GM19035 (cell line): ENCODE results near the gene FYCO1.

ENCODE experiments used
- ATAC-seq: cut with Tn5 transposase; IDR thresholded peaks from one replicate; pipeline ENCODE4 v1.9.1; 2021; ENCODE audit not compliant: unreplicated experiment

The FYCO1 gene

DNA sequence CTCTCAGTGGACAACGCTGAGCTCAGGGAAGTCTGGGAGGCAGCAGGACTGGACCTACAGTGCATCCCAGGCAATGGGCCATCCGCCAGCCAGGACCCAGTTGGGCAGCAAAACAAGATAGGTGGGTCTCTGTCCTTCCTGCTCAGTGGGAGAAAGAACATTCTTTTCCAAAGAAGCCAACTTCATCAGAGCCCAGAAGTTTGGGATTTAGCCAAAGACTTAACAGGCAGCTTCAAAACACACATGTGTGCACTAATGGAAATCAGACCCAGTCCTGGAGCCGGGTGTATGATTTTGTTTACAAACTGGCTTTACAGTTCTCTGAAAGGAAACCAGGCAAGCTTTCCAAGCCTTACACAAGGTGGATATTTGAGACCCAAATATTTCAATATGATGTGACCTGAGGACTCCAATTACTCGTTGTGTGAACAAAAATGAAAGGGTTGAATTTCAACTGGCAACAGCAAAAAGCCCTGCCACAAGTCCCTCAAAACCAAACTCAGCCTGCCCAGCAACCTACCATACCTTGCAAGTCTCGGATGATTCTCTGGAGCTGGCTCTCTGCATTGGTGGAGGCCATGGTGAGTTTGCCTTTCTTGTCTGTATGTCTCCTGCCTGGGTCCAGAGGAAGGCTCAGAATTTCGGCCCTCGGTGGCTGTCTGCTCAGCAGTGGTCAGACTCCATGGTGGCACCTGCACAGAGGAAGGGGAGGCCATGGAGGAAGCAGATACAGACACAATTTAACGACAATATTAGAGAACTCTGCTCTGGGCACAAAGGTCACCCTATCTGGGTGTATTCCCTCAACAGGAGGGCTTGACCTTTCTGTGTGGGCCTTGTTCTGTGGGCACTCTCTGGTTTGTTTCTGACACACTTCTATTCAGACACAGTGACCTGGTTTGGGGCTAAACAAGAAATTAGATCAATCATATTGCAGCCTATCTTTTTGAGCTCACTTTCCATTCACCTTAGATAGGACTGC, 11.0 kb downstream of the FYCO1 start:
- ATAC-seq, result no peak

DNA sequence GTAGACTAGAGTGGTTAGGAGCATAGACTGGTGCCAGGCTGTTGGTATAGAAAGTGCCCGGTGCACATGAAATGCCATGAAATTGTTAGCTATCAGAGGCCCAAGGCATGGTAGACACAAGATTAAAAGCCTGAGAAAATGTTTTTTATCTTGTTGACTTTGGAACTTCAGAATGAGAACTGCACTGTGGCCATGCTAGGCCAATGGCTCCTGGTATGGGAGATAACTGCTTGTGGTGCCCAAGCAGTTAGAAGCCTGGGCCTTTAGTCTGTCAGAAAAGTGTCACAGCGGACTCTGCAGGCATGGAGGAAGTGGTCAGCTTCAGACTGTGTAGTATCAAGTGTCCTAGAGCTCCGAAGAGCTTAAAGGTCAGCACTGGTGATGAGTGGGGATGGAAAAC, 11.9 kb downstream of the FYCO1 start:
- no peak for ATAC-seq

DNA sequence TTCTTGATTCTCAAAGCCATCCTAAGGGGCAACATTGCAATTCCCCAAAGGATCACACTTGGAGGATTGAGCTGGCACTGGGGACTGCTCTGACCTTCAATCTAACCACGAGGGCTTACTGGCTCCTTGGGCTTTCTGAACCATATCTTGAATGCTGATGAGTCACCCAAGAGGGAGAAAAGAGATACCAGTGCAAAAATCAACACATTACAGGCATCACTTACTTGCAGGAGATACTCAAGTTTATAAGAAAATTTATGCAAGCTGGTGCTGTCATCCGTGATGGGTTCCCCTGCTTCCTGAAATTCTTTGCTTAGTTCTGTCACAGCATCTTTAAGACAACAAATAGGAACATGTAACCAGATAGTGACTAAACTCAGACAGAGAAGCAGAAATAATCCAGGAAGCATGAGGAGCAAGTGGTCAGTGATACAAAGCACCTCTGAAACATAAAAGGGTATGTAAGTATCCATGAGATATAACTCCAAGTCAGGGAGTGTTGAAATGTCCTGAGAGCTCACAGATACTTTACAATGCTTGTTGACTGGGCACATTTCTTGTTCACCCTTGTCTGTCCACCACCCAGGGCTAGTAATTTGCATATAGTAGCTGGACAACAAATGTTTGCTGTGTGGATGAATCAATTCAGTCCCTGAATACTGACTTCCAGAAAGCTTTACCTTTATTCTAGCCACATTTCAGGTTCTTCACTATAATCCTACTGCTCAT, 14.1 kb downstream of the FYCO1 start:
- no peak for ATAC-seq

DNA sequence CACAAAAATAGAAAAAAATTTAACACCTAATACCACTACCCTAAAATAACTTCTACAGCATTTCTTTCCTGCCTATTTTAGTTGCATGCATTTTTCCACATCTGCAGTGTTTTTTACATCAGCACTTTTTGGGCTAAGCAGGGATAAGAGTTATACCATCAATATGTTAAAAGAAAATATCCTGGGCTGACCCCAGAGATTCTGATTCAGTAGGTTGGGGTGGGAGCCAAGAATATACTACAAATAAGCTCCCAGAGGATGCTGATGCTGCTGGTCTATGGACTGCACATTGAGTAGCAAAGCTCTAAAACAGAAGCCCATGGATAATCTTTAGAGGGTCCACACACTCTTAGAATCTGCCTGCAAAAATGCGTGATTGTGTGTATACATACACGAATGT, 14.8 kb downstream of the FYCO1 start:
- no peak for ATAC-seq

DNA sequence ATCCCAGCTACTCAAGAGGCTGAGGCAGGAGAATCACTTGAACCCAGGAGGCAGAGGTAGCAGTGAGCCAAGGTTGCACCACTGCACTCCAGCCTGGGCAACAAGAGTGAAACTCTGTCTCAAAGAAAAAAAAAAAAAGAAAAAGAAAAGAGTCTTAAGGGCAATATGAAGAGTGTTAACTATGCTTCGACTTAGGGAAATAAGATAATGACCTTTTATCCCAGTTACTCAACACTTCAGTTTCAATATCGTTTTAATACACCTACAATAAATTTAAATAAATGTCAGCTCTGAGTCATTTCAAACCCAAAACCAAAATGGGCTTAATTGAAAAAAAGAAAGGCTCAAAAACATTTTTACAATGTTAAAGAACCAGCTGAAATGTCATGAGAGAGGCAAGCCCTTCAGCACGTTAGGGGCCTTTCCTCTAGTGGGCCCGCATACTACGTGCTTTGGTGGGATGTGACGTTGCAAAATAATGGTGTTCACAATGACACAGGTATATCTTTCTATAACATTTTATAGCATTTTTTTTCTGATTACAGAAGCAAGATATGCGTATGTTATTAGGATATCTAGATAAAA, 15.3 kb downstream of the FYCO1 start:
- no peak for ATAC-seq

DNA sequence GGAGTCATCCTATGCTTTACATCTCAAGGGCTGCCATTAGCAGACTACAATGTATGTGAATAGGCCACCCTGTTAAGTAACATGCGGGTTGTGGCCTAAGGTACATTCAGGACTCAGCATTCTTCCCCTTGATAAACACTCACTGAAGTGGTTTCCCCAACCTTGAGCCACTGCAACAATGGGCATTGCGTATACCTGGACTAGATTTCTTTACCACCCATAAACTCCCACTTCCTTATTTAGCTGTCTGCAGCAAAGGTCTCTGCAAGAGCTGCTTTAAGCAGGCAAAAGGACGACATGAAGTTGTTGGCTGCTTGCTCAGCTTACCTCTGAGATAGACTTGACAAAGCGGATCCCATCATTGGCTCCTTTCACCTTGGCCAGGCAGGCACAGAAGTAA, 16.2 kb downstream of the FYCO1 start:
- no peak for ATAC-seq

DNA sequence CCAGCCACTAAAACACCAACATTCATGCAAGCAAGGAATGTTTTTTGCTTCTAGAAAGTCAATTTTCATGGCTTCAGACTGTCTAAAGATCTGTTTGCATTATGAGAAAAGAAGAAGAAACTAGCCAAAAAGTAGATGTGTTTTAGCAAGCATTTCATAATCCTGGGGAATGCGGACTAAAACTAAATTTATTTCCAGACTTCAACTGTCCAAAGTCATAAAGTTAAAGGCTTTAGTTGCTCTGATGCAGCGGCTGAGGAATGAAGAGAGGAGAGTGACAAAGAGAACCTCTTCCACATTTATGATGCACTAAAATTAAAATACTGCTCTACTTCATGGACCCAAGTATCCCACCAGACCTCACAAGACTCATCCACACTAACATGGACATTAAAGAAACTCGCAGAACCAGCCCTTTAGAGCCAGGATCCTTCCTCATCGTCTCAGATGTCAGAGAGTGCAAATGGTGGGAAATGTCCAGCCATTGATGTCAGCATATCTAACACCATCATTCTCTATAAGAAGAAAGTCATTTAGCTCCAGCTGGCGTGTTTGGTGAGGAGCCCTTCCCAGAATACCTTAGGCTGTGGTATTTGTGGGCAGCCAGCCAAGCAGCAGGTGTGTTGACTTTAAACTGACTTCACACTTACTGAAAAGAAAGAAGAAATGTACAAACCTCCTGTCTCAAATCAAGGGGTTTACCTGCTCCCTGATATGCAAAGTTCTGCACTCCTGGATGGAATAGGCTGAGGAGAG, 17.4 kb downstream of the FYCO1 start:
- no peak for ATAC-seq

DNA sequence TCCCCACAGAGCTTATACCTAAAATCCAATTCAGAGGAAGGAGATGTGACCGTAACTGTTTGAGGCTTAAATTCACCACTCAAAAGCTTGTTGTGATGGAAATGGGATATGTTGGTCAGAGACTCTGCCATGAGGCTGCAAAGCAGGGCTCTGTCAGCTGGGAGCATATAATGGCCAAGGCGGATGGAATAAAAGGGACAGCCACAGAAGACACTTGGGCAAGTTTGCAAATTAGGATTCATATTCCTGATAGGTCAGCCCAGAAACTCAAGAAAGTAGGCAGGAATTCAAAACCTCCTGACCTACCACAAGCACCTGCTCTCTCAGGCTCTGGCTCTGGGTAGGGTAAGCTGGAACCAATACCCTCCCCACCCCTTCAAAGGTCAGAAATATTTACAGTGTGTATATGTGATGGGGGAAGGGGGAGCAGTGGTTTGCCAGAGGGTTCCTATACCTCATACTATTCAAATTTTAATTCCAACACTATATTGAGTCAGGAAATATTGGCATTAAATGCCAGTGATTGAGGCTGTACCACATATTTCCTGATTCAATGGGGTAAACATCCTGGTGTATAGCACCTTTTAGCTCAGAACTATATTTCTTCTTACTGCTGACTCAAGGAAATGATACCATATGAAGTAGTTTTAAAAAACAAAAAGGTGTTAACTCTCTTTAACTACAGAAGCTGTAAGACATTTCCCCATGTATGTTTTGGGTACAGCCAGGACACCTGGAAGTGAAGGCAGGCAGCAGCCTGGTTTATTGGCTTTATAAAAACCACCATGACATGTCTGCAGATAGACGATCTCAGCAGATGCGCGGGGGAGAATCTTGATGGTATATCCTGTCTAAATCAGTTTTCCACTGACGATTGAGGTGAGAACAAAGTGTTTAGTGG, 19.2 kb downstream of the FYCO1 start:
- no peak for ATAC-seq

DNA sequence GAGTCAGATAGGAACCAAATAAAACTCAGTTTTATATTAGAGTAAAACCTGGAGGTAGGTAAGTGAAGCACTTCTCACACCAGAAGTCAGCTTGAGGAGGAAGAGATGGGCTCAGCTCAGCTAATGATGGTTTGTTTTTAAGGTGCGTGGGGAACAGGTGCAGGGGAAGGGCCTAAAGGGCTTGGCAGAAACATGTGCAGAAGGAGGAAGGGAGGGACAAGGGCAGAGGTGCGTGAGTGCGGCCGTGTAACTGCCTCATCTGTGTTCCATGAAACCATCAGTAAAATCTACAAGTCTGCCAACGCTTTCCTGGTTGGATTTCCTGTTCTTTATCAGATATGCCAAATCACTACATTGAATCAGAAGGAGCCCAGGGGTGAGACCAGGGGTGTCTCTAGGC, 19.9 kb downstream of the FYCO1 start:
- no peak for ATAC-seq

DNA sequence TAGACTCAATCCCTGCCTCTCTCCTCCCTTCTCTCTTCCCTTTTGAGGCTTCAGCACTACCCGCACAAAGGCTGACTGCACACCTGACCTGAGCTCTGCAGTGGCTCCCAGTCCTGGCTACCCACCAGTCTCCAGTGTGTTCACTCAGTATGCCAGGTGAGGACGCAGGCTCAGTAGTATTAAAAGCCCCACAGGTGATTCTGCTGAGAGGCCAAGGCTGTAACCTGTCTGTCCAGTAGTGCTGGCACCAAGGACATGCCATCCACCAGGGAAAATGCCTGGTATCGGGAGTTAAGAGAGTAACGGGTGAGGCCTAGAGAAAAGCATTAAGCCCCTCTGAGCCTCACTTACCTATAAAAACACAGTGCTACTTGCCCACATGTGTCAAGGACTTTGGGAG, 20.9 kb downstream of the FYCO1 start:
- ATAC-seq, result no peak

DNA sequence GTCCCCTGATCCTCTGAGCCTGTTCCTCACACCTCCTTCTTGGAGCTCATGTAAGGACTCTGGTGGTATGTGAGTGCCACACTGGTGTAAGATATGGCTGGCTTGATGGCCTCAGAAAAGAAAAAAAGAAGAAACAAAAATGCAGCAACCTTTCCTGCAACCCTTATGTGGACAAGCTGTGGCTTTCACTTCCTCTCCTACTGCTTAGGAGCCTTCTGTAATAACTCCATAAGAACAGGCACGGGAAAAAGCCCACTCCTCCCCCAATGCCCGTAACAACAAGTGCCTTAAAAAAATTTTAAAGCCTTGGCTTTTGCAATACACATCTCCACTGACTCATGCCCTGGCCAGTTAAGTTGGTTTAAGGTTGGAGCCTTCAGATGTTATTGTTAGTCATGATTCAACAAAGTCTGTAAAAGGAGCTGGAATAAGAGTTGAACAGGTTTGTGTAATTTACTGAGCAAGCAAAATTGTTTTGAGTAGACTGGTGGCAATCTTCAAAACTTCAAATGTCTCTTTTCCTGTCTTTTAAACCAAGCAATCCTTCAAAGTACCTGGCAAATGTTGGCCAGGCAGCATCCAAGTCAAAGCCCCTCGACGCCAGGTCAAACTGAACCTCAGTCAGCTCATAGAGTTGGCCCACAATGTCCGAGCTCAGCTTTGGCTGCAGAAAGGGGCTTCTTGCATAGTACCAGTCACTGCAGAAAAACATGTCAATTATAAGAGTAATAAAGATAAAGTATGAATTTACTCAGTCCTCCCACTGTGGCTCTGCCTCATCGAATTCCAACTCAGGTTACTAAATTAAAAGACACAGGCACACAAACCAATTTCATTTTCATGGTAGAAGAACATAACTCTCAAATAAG, 22.9 kb downstream of the FYCO1 start:
- no peak for ATAC-seq

DNA sequence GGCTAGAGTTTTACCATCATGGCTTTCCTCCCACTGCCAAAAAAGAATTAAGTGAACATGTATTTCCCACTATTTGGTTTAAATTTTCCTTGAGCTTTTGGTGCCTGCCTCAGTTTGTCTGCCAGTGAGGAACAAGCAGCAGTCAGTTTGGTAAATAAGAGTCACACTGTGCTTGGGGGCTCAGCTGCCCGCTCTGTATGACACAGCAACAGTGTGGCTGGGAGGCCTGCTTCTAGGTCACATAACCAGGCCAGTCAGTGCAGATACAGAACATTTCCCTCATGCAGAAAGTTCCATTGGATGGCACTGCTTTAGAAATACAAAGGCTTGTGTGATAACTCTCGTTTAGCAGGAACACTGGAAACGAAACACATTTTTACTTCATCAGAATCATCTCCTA, 25.7 kb downstream of the FYCO1 start:
- ATAC-seq, result no peak

DNA sequence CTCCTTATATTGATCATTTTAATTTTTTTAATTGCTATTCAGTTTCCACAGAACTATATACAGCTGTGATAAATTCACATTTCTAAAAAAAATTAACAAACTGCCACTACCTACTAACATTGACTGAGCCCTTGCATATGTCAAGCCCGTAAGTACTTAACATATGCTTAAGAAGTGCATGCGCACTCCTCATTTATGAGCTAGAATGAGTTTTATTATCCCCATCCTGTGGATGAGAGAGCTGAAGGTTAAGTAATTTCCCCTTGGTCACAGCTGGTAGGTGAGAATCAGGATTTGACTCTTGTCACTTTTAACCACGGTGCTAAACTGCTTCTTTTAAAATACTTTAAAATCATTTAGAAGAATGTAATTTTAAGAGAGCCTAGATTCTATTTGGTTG, 26.5 kb downstream of the FYCO1 start:
- no peak for ATAC-seq

DNA sequence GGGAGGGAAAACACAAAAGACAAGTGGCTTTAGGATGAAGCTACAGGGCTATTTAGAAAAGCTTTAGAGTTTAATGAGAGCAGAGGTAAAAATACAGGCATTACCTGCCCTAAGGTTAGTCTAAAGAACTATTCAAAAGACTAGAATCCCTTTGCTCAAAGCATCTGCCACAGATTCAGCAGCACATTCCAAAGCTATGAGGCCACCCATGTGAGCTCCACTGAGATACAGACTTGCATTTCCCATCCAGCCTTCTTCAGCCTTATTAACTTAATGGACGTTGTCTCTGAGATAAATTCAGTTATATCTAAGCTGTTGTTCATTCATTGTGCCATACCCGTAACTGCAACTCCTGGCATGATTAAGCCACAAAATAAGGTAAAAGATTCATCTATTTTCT, 26.9 kb downstream of the FYCO1 start:
- ATAC-seq, result no peak

DNA sequence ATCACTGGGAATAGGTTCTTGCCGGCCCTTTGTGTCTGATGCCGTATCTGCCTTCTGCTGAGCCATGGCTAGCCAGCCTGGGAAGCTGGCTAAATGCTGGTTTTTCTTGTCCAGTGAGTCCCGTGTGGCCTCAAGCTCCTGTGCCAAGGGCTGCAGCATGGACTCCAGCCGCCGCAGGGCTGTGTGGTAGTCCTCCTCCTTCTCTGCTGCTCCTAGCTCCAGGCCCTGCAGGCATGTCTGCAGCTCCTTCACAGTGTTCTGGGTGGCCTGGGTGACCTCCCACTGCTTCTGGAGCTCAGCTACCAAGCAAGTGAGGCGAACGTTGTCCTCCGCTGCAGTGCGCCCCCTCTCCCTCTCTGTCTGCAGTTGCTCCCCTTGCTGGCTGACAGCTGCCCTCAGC, 27.5 kb downstream of the FYCO1 start:
- no peak for ATAC-seq

DNA sequence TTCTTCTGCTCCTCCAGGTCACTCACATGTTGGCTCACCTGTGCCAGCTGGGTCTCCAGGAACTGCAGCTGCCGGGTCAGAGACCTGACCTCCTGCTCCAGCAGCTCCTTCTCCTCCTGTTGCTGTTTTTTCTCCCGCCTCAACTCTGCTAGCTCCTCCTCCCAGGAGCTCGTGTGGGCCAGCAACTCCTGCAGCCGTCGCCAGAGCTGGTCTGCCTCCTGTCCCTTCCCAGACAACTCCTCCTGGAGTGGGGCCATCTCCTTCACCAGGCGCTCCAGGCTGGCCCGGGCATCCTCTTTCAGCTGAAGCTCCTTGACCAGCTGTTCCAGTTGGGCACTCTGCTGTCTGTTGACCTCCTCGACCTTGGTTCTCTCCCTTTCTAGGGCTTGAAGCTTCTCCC, 27.9 kb downstream of the FYCO1 start:
- no peak for ATAC-seq

DNA sequence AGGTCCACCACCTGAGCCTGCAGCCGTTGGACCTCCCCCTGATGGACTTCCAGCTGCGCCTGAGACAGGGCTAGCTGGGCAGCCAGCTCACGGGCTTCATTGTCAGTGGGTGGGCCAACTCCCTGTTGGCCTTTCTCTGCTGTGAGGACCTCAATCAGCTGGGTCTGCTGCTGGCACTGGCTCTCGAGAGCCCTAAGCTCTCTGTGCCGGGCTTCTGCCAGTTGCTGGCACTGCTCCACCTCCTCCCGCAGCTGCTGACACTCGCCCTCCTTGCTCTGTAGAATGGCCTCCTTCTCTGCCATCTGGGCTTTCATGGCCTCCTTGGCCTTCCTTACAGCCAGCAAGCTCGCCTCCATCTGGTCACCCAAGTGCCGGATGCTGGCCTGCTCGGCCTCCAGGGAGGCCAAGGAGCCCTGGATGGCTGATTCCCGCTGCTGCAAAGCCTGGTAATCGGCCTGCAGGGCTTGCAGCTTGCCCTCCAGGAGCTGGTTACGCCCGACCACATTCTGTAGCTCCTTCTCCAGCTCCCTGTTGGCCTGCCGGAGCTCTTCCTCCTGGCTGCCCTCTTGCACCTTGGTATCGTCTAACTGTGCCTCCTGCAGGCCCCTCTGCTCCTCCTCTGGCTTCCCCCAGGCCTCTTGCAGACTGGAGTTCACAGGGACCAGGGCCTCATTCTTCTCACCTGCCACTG, 28.5 kb downstream of the FYCO1 start:
- ATAC-seq, result no peak

DNA sequence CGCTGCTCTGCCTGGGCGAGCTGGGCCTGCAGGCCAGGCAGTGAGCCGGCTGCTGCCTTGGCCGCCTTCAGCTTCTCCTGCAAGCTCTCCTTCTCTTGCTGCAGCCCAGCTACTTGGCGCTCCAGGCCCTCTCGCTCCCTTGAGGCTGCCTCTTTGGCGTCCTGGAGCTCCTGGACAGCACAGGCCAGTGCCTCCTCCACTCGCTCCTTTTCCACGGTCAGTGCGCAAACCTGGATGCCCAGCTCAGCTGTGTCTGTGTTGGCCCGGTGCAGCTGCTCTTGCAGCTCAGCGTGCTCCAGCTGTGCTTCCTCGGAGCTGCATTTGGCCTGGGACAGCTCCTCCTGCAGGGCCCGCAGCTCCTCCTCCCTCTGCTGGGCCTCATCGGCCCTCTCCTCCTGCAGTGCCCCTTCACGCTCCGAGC, 29.2 kb downstream of the FYCO1 start:
- no peak for ATAC-seq

DNA sequence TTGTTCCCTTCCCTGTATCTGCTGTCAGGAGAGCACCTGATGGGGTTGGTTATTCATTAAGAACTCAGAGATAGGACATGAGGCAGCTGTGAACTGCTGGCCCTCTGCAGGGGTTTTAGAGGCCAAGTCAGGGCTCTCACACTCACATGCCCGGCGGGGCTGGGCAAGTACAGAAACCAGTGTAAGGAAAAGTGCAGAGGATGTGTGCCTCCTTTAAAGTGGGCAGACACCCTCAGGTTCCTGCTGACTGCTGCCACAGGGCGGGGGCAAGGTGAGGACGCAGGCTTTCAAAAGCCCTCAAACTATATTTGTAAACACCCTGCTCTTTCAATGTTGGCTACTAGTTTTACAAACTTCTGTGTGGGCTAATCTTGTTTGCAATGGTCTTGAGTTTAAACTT, 30.0 kb downstream of the FYCO1 start:
- ATAC-seq, result no peak
